NOMO-1 treated with DMSO at 0.1 percent for 48 hours (cell line): Measurements from ENCODE around the gene MXD4.

Source experiments
- DNase-seq: peaks from one replicate; lab custom pipeline; 2025; ENCODE audit not compliant: unreplicated experiment; lab: John Stamatoyannopoulos, UW

MXD4 gene

GRCh38 chr4:2264481-2265041 lies 2.7 kb upstream of the MXD4 start:
- no peak for DNase-seq

GRCh38 chr4:2263926-2264321 lies 2.0 kb upstream of the MXD4 start:
- no peak for DNase-seq

GRCh38 chr4:2262944-2263250 lies 988 bp upstream of the MXD4 start:
- DNase-seq: no peak

GRCh38 chr4:2262145-2262943 lies 435 bp upstream of the MXD4 start:
- peak; percentile 99 for DNase-seq

GRCh38 chr4:2261110-2261852 lies 628 bp downstream of the MXD4 start:
- DNase-seq: no peak

GRCh38 chr4:2260344-2261109 lies 1.4 kb downstream of the MXD4 start:
- DNase-seq: no peak

GRCh38 chr4:2259541-2260343 lies 2.2 kb downstream of the MXD4 start:
- DNase-seq: no peak

- DNase-seq: no peak
Observed at GRCh38 chr4:2259036-2259540, 2.8 kb downstream of the MXD4 start.

- no peak for DNase-seq
Observed at GRCh38 chr4:2258091-2259035, 3.5 kb downstream of the MXD4 start.

GRCh38 chr4:2257361-2258081 lies 4.4 kb downstream of the MXD4 start:
- no peak for DNase-seq

- no peak for DNase-seq
Observed at GRCh38 chr4:2256781-2257191, 5.1 kb downstream of the MXD4 start.

GRCh38 chr4:2256156-2256731 lies 5.7 kb downstream of the MXD4 start:
- DNase-seq: no peak

GRCh38 chr4:2255501-2256155 lies 6.3 kb downstream of the MXD4 start:
- DNase-seq: no peak

- no peak for DNase-seq
Observed at GRCh38 chr4:2254665-2255500, 7.0 kb downstream of the MXD4 start.

- no peak for DNase-seq
Observed at GRCh38 chr4:2253160-2254084, 8.5 kb downstream of the MXD4 start.

GRCh38 chr4:2252530-2253091 lies 9.3 kb downstream of the MXD4 start:
- DNase-seq: no peak
